ENCODE measurements around the gene ACOT2.
"Not testable (repeated sequence)": the region's sequence is repeated elsewhere in the genome, so short reads cannot be mapped to it uniquely, and the experiment has no call there.

The ACOT2 gene

GRCh38 chr14:73569185-73569958 is at the start of gene ACOT2:
Gene ACOT2 (plus strand): TSS chr14:73569213. CDS start chr14:73569241, 28 bp downstream.
- peak; percentile 75 for DNase-seq (ENCODE audit: low read depth)

- no peak for DNase-seq (ENCODE audit: low read depth)
Observed at GRCh38 chr14:73521229-73521628, 47.8 kb upstream of the ACOT2 start.

- no peak for DNase-seq (ENCODE audit: low read depth)
Observed at GRCh38 chr14:73524493-73524892, 44.5 kb upstream of the ACOT2 start.

- DNase-seq (ENCODE audit: low read depth) = no peak
Observed at GRCh38 chr14:73526036-73526984, 42.7 kb upstream of the ACOT2 start.

- DNase-seq (ENCODE audit: low read depth) = not testable (repeated sequence)
Observed at GRCh38 chr14:73529356-73529755, 39.7 kb upstream of the ACOT2 start.

GRCh38 chr14:73531971-73532370 is 37.0 kb upstream of the ACOT2 start:
- not testable (repeated sequence) for DNase-seq (ENCODE audit: low read depth)

- not testable (repeated sequence) for DNase-seq (ENCODE audit: low read depth)
Observed at GRCh38 chr14:73537244-73538045, 31.6 kb upstream of the ACOT2 start.

GRCh38 chr14:73539017-73539416 is 30.0 kb upstream of the ACOT2 start:
- DNase-seq (ENCODE audit: low read depth) = peak; percentile 43

GRCh38 chr14:73542961-73543360 is 26.1 kb upstream of the ACOT2 start:
- DNase-seq (ENCODE audit: low read depth) = not testable (repeated sequence)

GRCh38 chr14:73545353-73545752 is 23.7 kb upstream of the ACOT2 start:
- not testable (repeated sequence) for DNase-seq (ENCODE audit: low read depth)

- not testable (repeated sequence) for DNase-seq (ENCODE audit: low read depth)
Observed at GRCh38 chr14:73549097-73549496, 19.9 kb upstream of the ACOT2 start.

- not testable (repeated sequence) for DNase-seq (ENCODE audit: low read depth)
Observed at GRCh38 chr14:73549889-73550524, 19.0 kb upstream of the ACOT2 start.

- DNase-seq (ENCODE audit: low read depth) = no peak
Observed at GRCh38 chr14:73553845-73554244, 15.2 kb upstream of the ACOT2 start.

GRCh38 chr14:73557201-73557600 is 11.8 kb upstream of the ACOT2 start:
- not testable (repeated sequence) for DNase-seq (ENCODE audit: low read depth)

GRCh38 chr14:73558238-73558637 is 10.8 kb upstream of the ACOT2 start:
- not testable (repeated sequence) for DNase-seq (ENCODE audit: low read depth)

GRCh38 chr14:73562256-73562655 is 6.8 kb upstream of the ACOT2 start:
- not testable (repeated sequence) for DNase-seq (ENCODE audit: low read depth)

- DNase-seq (ENCODE audit: low read depth) = not testable (repeated sequence)
Observed at GRCh38 chr14:73562696-73563095, 6.3 kb upstream of the ACOT2 start.

- DNase-seq (ENCODE audit: low read depth) = not testable (repeated sequence)
Observed at GRCh38 chr14:73566431-73566830, 2.6 kb upstream of the ACOT2 start.

GRCh38 chr14:73566935-73567334 is 2.1 kb upstream of the ACOT2 start:
- not testable (repeated sequence) for DNase-seq (ENCODE audit: low read depth)

GRCh38 chr14:73567358-73567757 is 1.7 kb upstream of the ACOT2 start:
- no peak for DNase-seq (ENCODE audit: low read depth)

All from activated gamma-delta T cell treated with anti-CD3 and anti-CD28 coated beads, Interleukin-2, amount 50 U/mL, for 16 hours (primary cell).